ENCODE measurements around the gene SUGP1.

- TF ChIP-seq MAFK (IDR thresholded peaks at IDR 0.05; ENCODE audit: low read depth, low read length) (no peak), MAZ (IDR thresholded peaks at IDR 0.05; ENCODE audit: borderline replicate concordance, low read depth, low read length) (no peak), USF2 (IDR thresholded peaks at IDR 0.05; ENCODE audit: low read depth, low read length) (no peak), POLR2A (IDR thresholded peaks at IDR 0.05; ENCODE audit: low read depth, low read length) (no peak)
Measured at GRCh38 chr19:19347401-19348110, 27.2 kb upstream of the SUGP1 start.

Data from IMR-90 (cell line).